ENCODE measurements around the gene CERS2. TPM values are rescaled to one million over a fixed set of nuclear protein-coding genes. Genes with fewer than 3 reads are reported as not detected.

Gene CERS2
- total and polyA plus RNA-seq, 2 of the 13 experiments (the other 11 are each of a cell fraction or from before 2014, with no cell fraction given) = 269 to 298 TPM

DNA sequence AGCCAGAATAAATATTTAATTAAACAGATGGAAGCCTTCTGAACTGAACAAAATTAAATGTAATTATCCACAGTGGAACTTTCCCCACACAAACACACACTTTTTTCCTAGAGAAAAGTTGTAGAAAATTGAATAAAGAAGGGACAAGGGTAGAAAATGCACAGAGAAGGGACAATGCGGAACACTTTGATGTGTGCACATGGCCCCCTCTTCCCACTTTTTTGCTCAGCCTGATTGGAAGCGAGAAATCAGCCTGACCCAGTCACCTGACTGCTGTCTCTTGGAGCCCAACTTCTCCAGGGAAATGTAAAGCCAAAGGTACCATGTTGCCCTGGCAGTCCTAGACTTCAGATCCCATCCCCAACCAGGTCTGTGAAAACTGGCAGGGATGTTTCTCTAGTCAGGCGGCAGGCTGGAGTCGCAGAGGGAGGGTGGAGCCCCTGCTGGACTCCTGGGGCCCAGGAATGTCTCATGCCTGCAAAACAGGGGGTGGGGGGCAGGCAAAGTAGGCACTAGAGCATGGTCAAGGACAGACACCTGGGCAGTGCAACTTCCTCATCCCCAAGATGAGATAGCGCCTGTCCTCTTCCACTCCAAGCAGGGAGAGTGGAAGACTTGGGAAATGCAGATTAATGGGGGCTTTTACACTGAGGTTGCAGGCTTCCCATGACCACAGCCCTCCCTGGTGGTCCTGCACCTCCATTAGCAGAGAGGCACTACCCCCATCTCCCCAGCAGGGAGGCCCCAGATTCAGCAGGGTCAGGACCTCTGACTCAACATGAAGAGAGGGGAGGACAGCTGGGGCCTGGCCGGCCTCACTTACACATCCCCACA is 2.8 kb downstream of the CERS2 start (continued):
- TF ChIP-seq, protein P1, sequence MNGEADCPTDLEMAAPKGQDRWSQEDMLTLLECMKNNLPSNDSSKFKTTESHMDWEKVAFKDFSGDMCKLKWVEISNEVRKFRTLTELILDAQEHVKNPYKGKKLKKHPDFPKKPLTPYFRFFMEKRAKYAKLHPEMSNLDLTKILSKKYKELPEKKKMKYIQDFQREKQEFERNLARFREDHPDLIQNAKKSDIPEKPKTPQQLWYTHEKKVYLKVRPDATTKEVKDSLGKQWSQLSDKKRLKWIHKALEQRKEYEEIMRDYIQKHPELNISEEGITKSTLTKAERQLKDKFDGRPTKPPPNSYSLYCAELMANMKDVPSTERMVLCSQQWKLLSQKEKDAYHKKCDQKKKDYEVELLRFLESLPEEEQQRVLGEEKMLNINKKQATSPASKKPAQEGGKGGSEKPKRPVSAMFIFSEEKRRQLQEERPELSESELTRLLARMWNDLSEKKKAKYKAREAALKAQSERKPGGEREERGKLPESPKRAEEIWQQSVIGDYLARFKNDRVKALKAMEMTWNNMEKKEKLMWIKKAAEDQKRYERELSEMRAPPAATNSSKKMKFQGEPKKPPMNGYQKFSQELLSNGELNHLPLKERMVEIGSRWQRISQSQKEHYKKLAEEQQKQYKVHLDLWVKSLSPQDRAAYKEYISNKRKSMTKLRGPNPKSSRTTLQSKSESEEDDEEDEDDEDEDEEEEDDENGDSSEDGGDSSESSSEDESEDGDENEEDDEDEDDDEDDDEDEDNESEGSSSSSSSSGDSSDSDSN (CRISPR knock-in tag; IDR thresholded peaks at IDR 0.05) = no peak; the same call in 1 of the 2 replicates
- TF ChIP-seq, protein P2, sequence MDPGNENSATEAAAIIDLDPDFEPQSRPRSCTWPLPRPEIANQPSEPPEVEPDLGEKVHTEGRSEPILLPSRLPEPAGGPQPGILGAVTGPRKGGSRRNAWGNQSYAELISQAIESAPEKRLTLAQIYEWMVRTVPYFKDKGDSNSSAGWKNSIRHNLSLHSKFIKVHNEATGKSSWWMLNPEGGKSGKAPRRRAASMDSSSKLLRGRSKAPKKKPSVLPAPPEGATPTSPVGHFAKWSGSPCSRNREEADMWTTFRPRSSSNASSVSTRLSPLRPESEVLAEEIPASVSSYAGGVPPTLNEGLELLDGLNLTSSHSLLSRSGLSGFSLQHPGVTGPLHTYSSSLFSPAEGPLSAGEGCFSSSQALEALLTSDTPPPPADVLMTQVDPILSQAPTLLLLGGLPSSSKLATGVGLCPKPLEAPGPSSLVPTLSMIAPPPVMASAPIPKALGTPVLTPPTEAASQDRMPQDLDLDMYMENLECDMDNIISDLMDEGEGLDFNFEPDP (CRISPR knock-in tag; conservative IDR thresholded peaks at IDR 0.05) = no peak
- TF ChIP-seq ISL2 (CRISPR knock-in tag; IDR thresholded peaks at IDR 0.05) (0 out of 2 replicates have a peak, but pooled peaks have one; percentile 42), MYC (CRISPR knock-in tag; IDR thresholded peaks at IDR 0.05; ENCODE audit: borderline replicate concordance) (no peak), GATAD2A (CRISPR knock-in tag; IDR thresholded peaks at IDR 0.05) (0 out of 2 replicates have a peak, but pooled peaks have one; percentile 19), ZNF704 (CRISPR knock-in tag; IDR thresholded peaks at IDR 0.05; ENCODE audit: borderline replicate concordance) (no peak), ADNP (CRISPR knock-in tag; IDR thresholded peaks at IDR 0.05) (no peak), ZBTB49 (CRISPR knock-in tag; IDR thresholded peaks at IDR 0.05; ENCODE audit: borderline replicate concordance) (no peak), HNRNPUL1 (IDR thresholded peaks at IDR 0.05; ENCODE audit: low read depth, low read length) (no peak), ZNF678 (CRISPR knock-in tag; IDR thresholded peaks at IDR 0.05) (no peak), ELF3 (CRISPR knock-in tag; IDR thresholded peaks at IDR 0.05) (peak; percentile 60; the same call in 1 of the 2 replicates), ZNF879 (CRISPR knock-in tag; IDR thresholded peaks at IDR 0.05) (no peak), ZNF691 (CRISPR knock-in tag; IDR thresholded peaks at IDR 0.05; ENCODE audit: borderline replicate concordance, low read depth) (peak; percentile 67; the same call in 1 of the 2 replicates), RORA (CRISPR knock-in tag; IDR thresholded peaks at IDR 0.05) (no peak), NR2F2 (IDR thresholded peaks at IDR 0.05; ENCODE audit: borderline replicate concordance, low read depth) (0 out of 2 replicates have a peak, but pooled peaks have one; percentile 27), ZFP37 (CRISPR knock-in tag; IDR thresholded peaks at IDR 0.05; ENCODE audit: borderline replicate concordance) (no peak), ZNF331 (CRISPR knock-in tag; IDR thresholded peaks at IDR 0.05) (no peak), FOXO1 (CRISPR knock-in tag; IDR thresholded peaks at IDR 0.05) (0 out of 2 replicates have a peak, but pooled peaks have one; percentile 29), IKZF5 (CRISPR knock-in tag; IDR thresholded peaks at IDR 0.05) (peak; percentile 10; the same call in 1 of the 2 replicates), CBFB (CRISPR knock-in tag; IDR thresholded peaks at IDR 0.05) (no peak)
